Mesothelial cell of epicardium (in vitro differentiated cells): ENCODE results near the gene CRKL. TPM values are rescaled to one million over a fixed set of nuclear protein-coding genes. Genes with fewer than 3 reads are reported as not detected.

Experiments used
- DNase-seq, 2 experiments: peaks; one replicate each; pipeline ENCODE4 v3.0.0; 2021; ENCODE audit warnings: low spot score in 2 of 2; ENCODE audit not compliant: unreplicated experiment in 2 of 2
- H3K27ac Mint-ChIP-seq: 2 replicates; pipeline ENCODE4 v1.8.0; 2021; ENCODE audit warnings: mixed read lengths
- H3K27me3 Mint-ChIP-seq: 2 replicates; pipeline ENCODE4 v1.8.0; 2021; ENCODE audit warnings: low read depth, mixed read lengths
- H3K36me3 Mint-ChIP-seq: 2 replicates; pipeline ENCODE4 v1.8.0; 2021; ENCODE audit warnings: mixed read lengths
- H3K4me1 Mint-ChIP-seq: 2 replicates; pipeline ENCODE4 v1.8.0; 2021; ENCODE audit warnings: mixed read lengths
- H3K4me3 Mint-ChIP-seq: 2 replicates; pipeline ENCODE4 v1.8.0; 2021; ENCODE audit warnings: mild to moderate bottlenecking, moderate library complexity, mixed read lengths
- H3K9me3 Mint-ChIP-seq: 2 replicates; pipeline ENCODE4 v1.8.0; 2021; ENCODE audit warnings: mixed read lengths
- total RNA-seq: library from RNA; stranded (reverse); gene quantifications from 3 replicates; pipeline ENCODE4 v1.2.1, GENCODE V29; 2021
- TF ChIP-seq, protein P1 (sequence below): fragments of 200-600 bp; sonication (generic); IDR thresholded peaks from one replicate; pipeline ENCODE4 v1.5.0; 2021; ENCODE audit warnings: antibody characterized with exemption; ENCODE audit not compliant: unreplicated experiment

The CRKL gene
- total RNA-seq, 1 donor from 2014 or later: 75.1 TPM

- Mint-ChIP-seq H3K4me1 (peaks cover 3% of the 10 kb centered on the region), H3K9me3 (no peaks in the 10 kb centered on the region), H3K36me3 (peaks cover 9% of the 10 kb centered on the region), H3K27ac (peak overlapping the region; percentile 34), H3K27me3 (no peaks in the 10 kb centered on the region), H3K4me3 (no peak overlapping the region)
- no peak for DNase-seq
- TF ChIP-seq, protein P1, sequence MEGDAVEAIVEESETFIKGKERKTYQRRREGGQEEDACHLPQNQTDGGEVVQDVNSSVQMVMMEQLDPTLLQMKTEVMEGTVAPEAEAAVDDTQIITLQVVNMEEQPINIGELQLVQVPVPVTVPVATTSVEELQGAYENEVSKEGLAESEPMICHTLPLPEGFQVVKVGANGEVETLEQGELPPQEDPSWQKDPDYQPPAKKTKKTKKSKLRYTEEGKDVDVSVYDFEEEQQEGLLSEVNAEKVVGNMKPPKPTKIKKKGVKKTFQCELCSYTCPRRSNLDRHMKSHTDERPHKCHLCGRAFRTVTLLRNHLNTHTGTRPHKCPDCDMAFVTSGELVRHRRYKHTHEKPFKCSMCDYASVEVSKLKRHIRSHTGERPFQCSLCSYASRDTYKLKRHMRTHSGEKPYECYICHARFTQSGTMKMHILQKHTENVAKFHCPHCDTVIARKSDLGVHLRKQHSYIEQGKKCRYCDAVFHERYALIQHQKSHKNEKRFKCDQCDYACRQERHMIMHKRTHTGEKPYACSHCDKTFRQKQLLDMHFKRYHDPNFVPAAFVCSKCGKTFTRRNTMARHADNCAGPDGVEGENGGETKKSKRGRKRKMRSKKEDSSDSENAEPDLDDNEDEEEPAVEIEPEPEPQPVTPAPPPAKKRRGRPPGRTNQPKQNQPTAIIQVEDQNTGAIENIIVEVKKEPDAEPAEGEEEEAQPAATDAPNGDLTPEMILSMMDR: no peak
Observed at GRCh38 chr22:20946080-20946986, 29.1 kb downstream of the CRKL start.

DNA sequence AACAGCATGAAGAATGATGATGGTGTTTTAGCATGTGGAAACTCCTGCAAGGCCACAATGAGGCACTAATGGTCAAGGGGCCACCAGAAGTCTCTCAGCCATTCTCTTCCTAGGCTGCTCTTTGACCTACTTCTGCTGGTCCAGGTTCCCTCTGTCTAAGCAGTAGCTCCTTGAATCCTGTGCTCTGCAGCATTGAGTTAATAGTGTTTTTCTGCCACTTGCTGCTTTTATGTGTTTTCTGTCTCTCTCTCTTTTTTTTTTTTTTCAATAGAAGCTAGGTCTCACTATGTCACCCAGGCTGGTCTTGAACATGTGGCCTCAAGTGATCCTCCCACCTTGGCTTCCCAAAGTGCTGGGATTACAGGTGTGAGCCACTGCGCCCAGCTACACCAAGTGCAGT, 29.8 kb downstream of the CRKL start:
- no peak for DNase-seq
- Mint-ChIP-seq H3K9me3 (no peaks in the 10 kb centered on the region), H3K4me1 (peaks cover 3% of the 10 kb centered on the region), H3K36me3 (peaks cover 9% of the 10 kb centered on the region), H3K27me3 (no peaks in the 10 kb centered on the region), H3K4me3 (no peak overlapping the region), H3K27ac (no peak overlapping the region)
- TF ChIP-seq, protein P1: no peak

- peak overlapping the region; percentile 21 for H3K27ac Mint-ChIP-seq
- H3K4me3 Mint-ChIP-seq: no peak overlapping the region
- DNase-seq: no peak
- H3K36me3 Mint-ChIP-seq: peaks cover 11% of the 10 kb centered on the region
- H3K9me3 Mint-ChIP-seq: no peaks in the 10 kb centered on the region
- peaks cover 3% of the 10 kb centered on the region for H3K4me1 Mint-ChIP-seq
- H3K27me3 Mint-ChIP-seq: no peaks in the 10 kb centered on the region
- TF ChIP-seq, protein P1: no peak
Observed at GRCh38 chr22:20948450-20948849, 31.2 kb downstream of the CRKL start.

GRCh38 chr22:20948989-20949388, 31.8 kb downstream of the CRKL start:
- peaks cover 3% of the 10 kb centered on the region for H3K4me1 Mint-ChIP-seq
- DNase-seq: no peak
- no peak overlapping the region for H3K27ac Mint-ChIP-seq
- no peaks in the 10 kb centered on the region for H3K27me3 Mint-ChIP-seq
- peaks cover 8% of the 10 kb centered on the region for H3K36me3 Mint-ChIP-seq
- TF ChIP-seq, protein P1: no peak
- H3K4me3 Mint-ChIP-seq: no peak overlapping the region
- no peaks in the 10 kb centered on the region for H3K9me3 Mint-ChIP-seq

DNA sequence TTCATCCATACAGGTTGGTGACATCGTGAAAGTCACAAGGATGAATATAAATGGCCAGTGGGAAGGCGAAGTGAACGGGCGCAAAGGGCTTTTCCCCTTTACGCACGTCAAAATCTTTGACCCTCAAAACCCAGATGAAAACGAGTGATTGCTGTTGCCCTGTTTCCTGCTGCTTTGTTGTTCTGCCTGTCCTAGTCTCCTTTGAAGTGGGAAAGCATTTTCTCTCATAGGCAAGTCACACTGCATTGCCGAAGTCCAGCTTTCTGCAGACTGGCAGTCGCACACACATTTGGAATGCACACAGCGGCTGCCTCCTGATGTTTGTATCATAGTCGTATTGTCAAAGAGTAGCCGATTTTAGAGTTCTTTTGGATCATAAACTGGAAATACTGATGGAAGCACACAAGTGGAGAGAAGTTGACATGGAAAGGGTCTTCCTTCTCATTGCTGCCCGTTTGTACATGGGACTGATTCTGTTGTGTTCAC, 32.5 kb downstream of the CRKL start:
- peaks cover 8% of the 10 kb centered on the region for H3K36me3 Mint-ChIP-seq
- H3K27ac Mint-ChIP-seq: peak overlapping the region; percentile 60
- H3K4me1 Mint-ChIP-seq: peaks cover 3% of the 10 kb centered on the region

More for the DNA sequence above, 32.5 kb downstream of the CRKL start:
- Mint-ChIP-seq H3K4me3 (no peak overlapping the region), H3K27me3 (no peaks in the 10 kb centered on the region), H3K9me3 (no peaks in the 10 kb centered on the region)
- TF ChIP-seq, protein P1: no peak
- no peak for DNase-seq
